ENCODE measurements around the gene ATF2. TPM values are rescaled to one million over a fixed set of nuclear protein-coding genes. Genes with fewer than 3 reads are reported as not detected.
A peak's percentile ranks its signal among the peaks of the same experiment; 100 is the strongest.

Gene ATF2
- total and polyA plus RNA-seq, 9 of the 15 experiments (the other 6 are each of a cell fraction or from before 2014, with no cell fraction given): 24.2 to 111 (median 45.9) TPM

- no peak for TF ChIP-seq AFF1 (IDR thresholded peaks at IDR 0.05; ENCODE audit: low read depth in 1 of 2, partially characterized antibody in 2 of 2)
- no peak for TF ChIP-seq PHTF2 (CRISPR knock-in tag; IDR thresholded peaks at IDR 0.05)
- no peak for TF ChIP-seq TCFL5 (CRISPR knock-in tag; conservative IDR thresholded peaks at IDR 0.05)
These were observed 93.5 kb downstream of the ATF2 start (continued) for GRCh38 chr2:175074478-175074877.

DNA sequence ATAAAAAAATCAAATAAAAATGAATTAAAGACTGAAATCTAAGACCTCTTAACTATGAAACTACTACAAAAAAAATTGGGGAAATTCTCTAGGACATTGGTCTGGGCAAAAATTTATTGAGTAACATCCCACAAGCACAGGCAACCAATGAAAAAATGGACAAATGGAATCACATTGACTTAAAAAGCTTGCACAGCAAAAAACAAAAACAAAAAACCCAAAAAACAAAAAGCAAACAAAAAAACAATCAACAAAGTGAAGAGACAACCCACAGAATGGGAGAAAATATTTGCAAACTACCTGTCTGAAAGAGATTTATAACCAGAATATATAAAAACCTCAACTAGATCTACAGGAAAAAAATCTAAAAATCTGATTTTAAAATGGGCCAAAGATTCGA, 99.5 kb downstream of the ATF2 start:
- Histone ChIP-seq H3K4me1 (replicated peaks in 1 of 2; ENCODE audit: control insufficient read depth in 2 of 2, insufficient read depth in 2 of 2, low read length in 2 of 2) (no peaks in the 10 kb centered on the region), H3K9me1 (ENCODE audit: control insufficient read depth, insufficient read depth, low read length) (no peaks in the 10 kb centered on the region), H3K9ac (ENCODE audit: insufficient read depth in 1 of 2, low read depth in 2 of 2, low read length in 2 of 2) (no peak overlapping the region), H2AFZ (ENCODE audit: low read depth, low read length) (no peak overlapping the region), H4K20me1 (replicated peaks; ENCODE audit: control insufficient read depth, insufficient read depth, low read length) (no peaks in the 10 kb centered on the region), H3K4me3 (no peak overlapping the region), H3K9me3 (replicated peaks; ENCODE audit: control insufficient read depth, insufficient read depth, low read depth, low read length) (no peaks in the 10 kb centered on the region), H3K4me2 (ENCODE audit: insufficient read depth, low read length) (no peak overlapping the region), H3K79me2 (ENCODE audit: control insufficient read depth, insufficient read depth, low read length) (no peaks in the 10 kb centered on the region), H3K36me3 (ENCODE audit: control insufficient read depth, insufficient read depth, low read length) (peaks cover 37% of the 10 kb centered on the region), H3K27ac (ENCODE audit: extremely low read depth, low read depth, low read length) (no peak overlapping the region), H3K27me3 (ENCODE audit: control insufficient read depth in 2 of 2, insufficient read depth in 2 of 2, low read length in 2 of 2) (no peaks in the 10 kb centered on the region)
- ATAC-seq: no peak
- FAIRE-seq: no peak
- 83% methylated on average over 1 of the region's 1 CpG for WGBS (ENCODE audit: insufficient coverage, low coverage, missing lambda C conversion rate)
- peak; percentile 77 for TF ChIP-seq C11orf30 (IDR thresholded peaks at IDR 0.05; ENCODE audit: low read depth)
- peak; percentile 90 for TF ChIP-seq ZNF316 (IDR thresholded peaks at IDR 0.05)
- TF ChIP-seq ZNF551 (CRISPR knock-in tag; IDR thresholded peaks at IDR 0.05): no peak
- TF ChIP-seq DPF2 (IDR thresholded peaks at IDR 0.05): no peak
- TF ChIP-seq TSC22D4 (tag; IDR thresholded peaks at IDR 0.05): no peak
- TF ChIP-seq MAFF (IDR thresholded peaks at IDR 0.05; ENCODE audit: low read length): 0 out of 2 replicates have a peak, but pooled peaks have one; percentile 6
- peak; percentile 58 for TF ChIP-seq MAFG (tag; conservative IDR thresholded peaks at IDR 0.05)
- in situ Hi-C loops (cut with MboI) (no loop called here), intact Hi-C loops (cut with micrococcal nuclease) (no loop called here)
- POLR2A ChIA-PET: no interaction called here
- no peak for DNase-seq (ENCODE audit: extremely low read depth in 1 of 4, low spot score in 3 of 4)
- CTCF ChIA-PET (ENCODE audit: low intra/inter-chr PET ratio): no interaction called here
- TSS peak; percentile 10 for BruUV-seq (replicated peaks)
